ENCODE data around the gene S100PBP.

GRCh38 chr1:32881291-32881690, 63.8 kb downstream of the S100PBP start:
- no peak for TF ChIP-seq CTCF (IDR thresholded peaks at IDR 0.05)
- TF ChIP-seq POLR2A (IDR thresholded peaks at IDR 0.05) = no peak

Measured in testis (tissue), 2 donors.